ENCODE results near the gene RPS6KA5. TPM values are rescaled to one million over a fixed set of nuclear protein-coding genes. Genes with fewer than 3 reads are reported as not detected.
"Not testable (repeated sequence)": the region's sequence is repeated elsewhere in the genome, so short reads cannot be mapped to it uniquely, and the experiment has no call there.

RPS6KA5 gene
- total and polyA plus RNA-seq, 2 donors (not counting 1 experiment from before 2014, with no cell fraction given): 0.59 to 2.0 TPM

GRCh38 chr14:91095178-91095577 lies 34.7 kb upstream of the RPS6KA5 start:
- Histone ChIP-seq H3K79me2 (ENCODE audit: control insufficient read depth, insufficient read depth, low read length) (no peaks in the 10 kb centered on the region), H3K4me3 (replicated peaks in 1 of 4; ENCODE audit: control extremely low read depth in 1 of 4, insufficient read depth in 1 of 4, low read depth in 3 of 4, low read length in 4 of 4) (no peak overlapping the region), H4K20me1 (ENCODE audit: control insufficient read depth, extremely low read depth, insufficient read depth, low read length) (no peaks in the 10 kb centered on the region), H3K9ac (ENCODE audit: insufficient read depth, low read length) (no peak overlapping the region), H3K4me1 (ENCODE audit: control insufficient read depth, extremely low read depth, insufficient read depth, low read length) (no peaks in the 10 kb centered on the region), H3K27ac (ENCODE audit: insufficient read depth, low read length) (no peak overlapping the region), H2AFZ (ENCODE audit: low read length) (no peak overlapping the region), H3K36me3 (ENCODE audit: control insufficient read depth, insufficient read depth, low read length) (no peaks in the 10 kb centered on the region), H3K9me3 (ENCODE audit: control insufficient read depth, insufficient read depth, low read depth, low read length) (no peaks in the 10 kb centered on the region), H3K4me2 (ENCODE audit: extremely low read depth, insufficient read depth, low read length) (no peak overlapping the region), H3K27me3 (ENCODE audit: control insufficient read depth, insufficient read depth, low read length) (peaks cover under 1% of the 10 kb centered on the region)
- TF ChIP-seq CTCF (conservative IDR thresholded peaks at IDR 0.05 in 1 of 2, IDR thresholded peaks at IDR 0.05 in 1 of 2; ENCODE audit: low read depth in 1 of 2, low read length in 2 of 2) (no peak), EZH2 (IDR thresholded peaks at IDR 0.05; ENCODE audit: low read length, missing control alignments) (no peak)
- no peak for DNase-seq (ENCODE audit: low read depth in 2 of 2)

GRCh38 chr14:91094772-91095171 lies 34.3 kb upstream of the RPS6KA5 start:
- H3K27ac ChIP-seq (ENCODE audit: insufficient read depth, low read length): no peak overlapping the region
- H3K9me3 ChIP-seq (ENCODE audit: control insufficient read depth, insufficient read depth, low read depth, low read length): no peaks in the 10 kb centered on the region
- H3K79me2 ChIP-seq (ENCODE audit: control insufficient read depth, insufficient read depth, low read length): no peaks in the 10 kb centered on the region
- H3K27me3 ChIP-seq (ENCODE audit: control insufficient read depth, insufficient read depth, low read length): no peaks in the 10 kb centered on the region
- no peak overlapping the region for H2AFZ ChIP-seq (ENCODE audit: low read length)
- H3K4me1 ChIP-seq (ENCODE audit: control insufficient read depth, extremely low read depth, insufficient read depth, low read length): no peaks in the 10 kb centered on the region
- H3K4me2 ChIP-seq (ENCODE audit: extremely low read depth, insufficient read depth, low read length): no peak overlapping the region
- H3K4me3 ChIP-seq (replicated peaks in 1 of 4; ENCODE audit: control extremely low read depth in 1 of 4, insufficient read depth in 1 of 4, low read depth in 3 of 4, low read length in 4 of 4): no peak overlapping the region
- TF ChIP-seq CTCF (conservative IDR thresholded peaks at IDR 0.05 in 1 of 2, IDR thresholded peaks at IDR 0.05 in 1 of 2; ENCODE audit: low read depth in 1 of 2, low read length in 2 of 2) (no peak), EZH2 (IDR thresholded peaks at IDR 0.05; ENCODE audit: low read length, missing control alignments) (no peak)
- no peak overlapping the region for H3K9ac ChIP-seq (ENCODE audit: insufficient read depth, low read length)
- no peaks in the 10 kb centered on the region for H4K20me1 ChIP-seq (ENCODE audit: control insufficient read depth, extremely low read depth, insufficient read depth, low read length)
- DNase-seq (ENCODE audit: low read depth in 2 of 2): no peak
- H3K36me3 ChIP-seq (ENCODE audit: control insufficient read depth, insufficient read depth, low read length): no peaks in the 10 kb centered on the region

GRCh38 chr14:91093743-91094472 lies 33.5 kb upstream of the RPS6KA5 start:
- H3K9ac ChIP-seq (ENCODE audit: insufficient read depth, low read length); H3K9me3 ChIP-seq (ENCODE audit: control insufficient read depth, insufficient read depth, low read depth, low read length); H4K20me1 ChIP-seq (ENCODE audit: control insufficient read depth, extremely low read depth, insufficient read depth, low read length); H2AFZ ChIP-seq (ENCODE audit: low read length); H3K4me3 ChIP-seq (replicated peaks in 1 of 4; ENCODE audit: control extremely low read depth in 1 of 4, insufficient read depth in 1 of 4, low read depth in 3 of 4, low read length in 4 of 4); H3K36me3 ChIP-seq (ENCODE audit: control insufficient read depth, insufficient read depth, low read length); H3K27ac ChIP-seq (ENCODE audit: insufficient read depth, low read length); H3K27me3 ChIP-seq (ENCODE audit: control insufficient read depth, insufficient read depth, low read length); H3K79me2 ChIP-seq (ENCODE audit: control insufficient read depth, insufficient read depth, low read length); H3K4me1 ChIP-seq (ENCODE audit: control insufficient read depth, extremely low read depth, insufficient read depth, low read length); DNase-seq (ENCODE audit: low read depth in 2 of 2); H3K4me2 ChIP-seq (ENCODE audit: extremely low read depth, insufficient read depth, low read length): not testable (repeated sequence)
